Activated CD4-positive, alpha-beta T cell treated with anti-CD3 and anti-CD28 coated beads for 36 hours (primary cell): Measurements from ENCODE around the gene WNT5B. TPM values are rescaled to one million over a fixed set of nuclear protein-coding genes. Genes with fewer than 3 reads are reported as not detected.

Experiments
- ATAC-seq: fragments of 200-7000 bp; cut with Tn5 transposase; one replicate; pipeline ENCODE4 v1.10.0; 2021; ENCODE audit warnings: mild to moderate bottlenecking, moderate library complexity
- CTCF ChIA-PET: fragments of 350-600 bp; sonication (Branson Sonifier 250); formaldehyde crosslinking; loops from one replicate; lab custom pipeline; 2021; ENCODE audit warnings: antibody characterized with exemption; lab: Charles Lee
- POLR2A ChIA-PET: fragments of 350-600 bp; sonication (Branson Sonifier 250); formaldehyde crosslinking; loops from one replicate; lab custom pipeline; 2021; ENCODE audit warnings: antibody characterized with exemption, inconsistent platforms; lab: Charles Lee
- DNase-seq: peaks from one replicate; pipeline ENCODE4 v3.0.0-alpha.2; 2020
- H3K27ac Mint-ChIP-seq: one replicate; pipeline ENCODE4 v1.8.0; 2021; ENCODE audit warnings: mixed read lengths
- H3K27me3 Mint-ChIP-seq: one replicate; pipeline ENCODE4 v1.8.0; 2021; ENCODE audit warnings: mixed read lengths
- H3K36me3 Mint-ChIP-seq: one replicate; pipeline ENCODE4 v1.8.0; 2021; ENCODE audit warnings: low read depth, mixed read lengths
- H3K4me1 Mint-ChIP-seq: one replicate; pipeline ENCODE4 v1.8.0; 2021; ENCODE audit warnings: mixed read lengths
- H3K4me3 Mint-ChIP-seq: one replicate; pipeline ENCODE4 v1.8.0; 2021; ENCODE audit warnings: mild to moderate bottlenecking, moderate library complexity, mixed read lengths
- H3K9me3 Mint-ChIP-seq: one replicate; pipeline ENCODE4 v1.8.0; 2021; ENCODE audit warnings: low read depth, mixed read lengths
- intact Hi-C, 2 experiments: fragments of 100-400 bp; cut with DNase I in 1 of 2; cut with micrococcal nuclease in 1 of 2; formaldehyde crosslinking; loops; one replicate each; pipeline versions ENCODE4 v1.14.2 to v1.15.1; 2022 to 2024; cut with DNase I, micrococcal nuclease
- total RNA-seq, 2 experiments: library from RNA; stranded (reverse); gene quantifications; one replicate each; pipeline ENCODE4 v1.2.3, GENCODE V29; 2021

The WNT5B gene
- not detected for total RNA-seq

DNA sequence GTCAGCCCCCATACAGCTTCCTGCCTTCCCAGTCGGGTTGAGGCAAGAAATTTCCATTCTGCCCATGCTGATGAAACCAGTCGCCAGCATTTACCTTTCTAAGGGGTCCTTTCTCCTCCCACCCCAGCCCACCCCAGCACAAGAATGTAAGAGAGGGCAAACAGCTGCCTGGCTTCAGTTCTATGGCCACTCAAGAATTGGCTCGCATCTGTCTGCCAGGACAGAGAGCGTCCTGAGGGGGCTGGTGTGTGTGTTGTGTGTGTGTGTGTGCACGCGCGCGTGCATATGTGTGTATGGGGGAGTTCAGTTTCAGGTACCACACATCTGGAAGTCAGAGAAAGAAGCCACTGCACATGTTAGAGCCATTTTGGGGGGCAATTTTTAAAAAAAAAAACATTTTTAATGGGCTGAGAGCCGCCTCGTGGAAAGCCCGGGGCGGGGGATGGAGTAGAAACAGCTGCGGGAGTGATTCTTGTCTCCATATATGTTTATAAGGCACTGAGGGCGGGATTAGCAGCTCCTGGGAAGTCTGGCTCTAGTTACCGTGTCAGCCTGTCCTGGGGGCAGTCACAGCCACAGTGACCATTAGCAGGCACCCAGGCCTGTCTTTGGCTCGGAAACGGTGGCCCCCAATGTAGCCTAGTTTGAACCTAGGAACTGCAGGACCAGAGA is at the start of gene WNT5B:
TSS of gene WNT5B (plus strand) at position 566 of the 672 bp plus-strand sequence. CDS start 2,124 bp downstream, outside the sequence.
- intact Hi-C loops: no loop called here
- Mint-ChIP-seq H3K27me3 (peaks cover 55% of the 10 kb centered on the region), H3K9me3 (no peaks in the 10 kb centered on the region), H3K4me1 (peaks cover 17% of the 10 kb centered on the region), H3K4me3 (peak within 1 kb of the TSS; percentile 36), H3K27ac (no peak within 1 kb of the TSS), H3K36me3 (no peaks in the 10 kb centered on the region)
- ChIA-PET POLR2A (no interaction called here), CTCF (interaction anchor here (0.6 to 0.9 kb wide), 3 partner anchors 12 to 137 kb away, joined by 3 read pairs; no protein-coding TSS in a partner anchor)
- no peak for DNase-seq
- ATAC-seq: no peak

DNA sequence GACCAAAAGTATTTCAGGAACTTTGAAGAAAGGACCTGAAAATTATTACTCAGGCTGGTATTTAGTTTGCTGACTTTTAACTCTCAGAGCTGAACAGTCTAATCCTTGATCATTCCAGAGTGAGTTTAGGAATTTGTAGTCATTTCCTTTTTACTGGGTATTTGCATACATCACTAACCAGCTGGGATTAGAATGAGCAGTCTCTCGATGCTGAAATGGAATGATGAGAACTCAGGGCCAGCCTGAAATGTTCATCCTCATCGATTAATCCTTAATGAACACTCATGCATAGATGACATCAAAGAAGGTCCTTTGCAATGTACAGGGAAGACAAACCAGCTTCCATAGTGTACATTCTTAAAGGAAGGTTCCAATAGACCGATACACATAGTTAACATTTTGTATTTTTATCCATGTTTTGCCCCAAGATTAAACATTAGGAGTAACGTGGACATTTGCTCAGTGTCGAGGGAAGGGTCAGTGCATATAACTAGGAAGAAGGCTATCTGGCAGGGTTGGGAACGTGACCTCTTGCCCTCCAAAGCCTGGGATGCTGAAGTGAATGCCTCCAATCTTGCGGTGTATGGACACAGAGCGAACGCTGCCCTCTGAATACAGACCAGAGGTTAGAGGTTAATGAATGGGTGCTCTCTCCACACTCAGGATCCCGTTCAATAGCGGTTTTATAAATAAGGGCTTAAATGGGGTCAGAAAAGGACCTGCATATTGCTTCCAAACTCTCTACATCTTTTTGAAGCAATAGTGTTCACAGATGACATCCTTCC is 49.2 kb upstream of the WNT5B start:
- no peaks in the 10 kb centered on the region for H3K27me3 Mint-ChIP-seq
- POLR2A ChIA-PET: no interaction called here

DNA sequence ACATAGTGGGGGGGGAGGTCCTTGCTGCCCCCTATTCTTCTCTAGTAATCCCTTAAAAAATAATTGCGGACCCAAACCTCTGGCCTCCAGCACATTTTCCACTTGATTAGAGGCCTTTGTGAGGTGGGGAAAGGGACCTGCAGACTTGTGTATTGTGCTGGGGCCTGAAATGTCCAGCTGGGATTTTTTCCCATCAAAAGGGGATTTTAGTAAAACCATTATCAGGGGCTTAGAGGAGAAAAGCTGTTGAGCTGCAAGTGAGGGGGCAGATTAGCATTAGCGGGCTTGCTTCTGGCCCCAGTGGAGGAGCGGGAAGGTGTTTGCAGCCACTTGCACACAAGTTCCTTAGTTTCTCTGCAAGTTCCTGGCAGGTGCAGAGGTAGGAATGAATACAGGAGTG is 48.5 kb upstream of the WNT5B start:
- peaks cover 6% of the 10 kb centered on the region for H3K4me1 Mint-ChIP-seq
- H3K27me3 Mint-ChIP-seq: no peaks in the 10 kb centered on the region
- no peak for ATAC-seq
- H3K4me3 Mint-ChIP-seq: no peak overlapping the region
- POLR2A ChIA-PET: no interaction called here
- no peak overlapping the region for H3K27ac Mint-ChIP-seq
- intact Hi-C loops: loop anchor here in 1 of 2 experiments (10.0 kb wide), 1 partner anchor 1016 kb away; no protein-coding TSS in a partner anchor
- no peaks in the 10 kb centered on the region for H3K36me3 Mint-ChIP-seq
- CTCF ChIA-PET: interaction anchor here (0.6 to 2.6 kb wide), 2 partner anchors 16 to 463 kb away, joined by 3 to 15 read pairs; no protein-coding TSS in a partner anchor
- H3K9me3 Mint-ChIP-seq: no peaks in the 10 kb centered on the region
- DNase-seq: no peak

More for the DNA sequence above, 49.2 kb upstream of the WNT5B start:
- H3K4me3 Mint-ChIP-seq: no peak overlapping the region
- H3K27ac Mint-ChIP-seq: no peak overlapping the region
- H3K36me3 Mint-ChIP-seq: no peaks in the 10 kb centered on the region
- no peaks in the 10 kb centered on the region for H3K9me3 Mint-ChIP-seq
- ATAC-seq (no peak), DNase-seq (no peak)
- H3K4me1 Mint-ChIP-seq: peaks cover 6% of the 10 kb centered on the region
- CTCF ChIA-PET: interaction anchor here (0.6 to 2.6 kb wide), 5 partner anchors 9 to 764 kb away, joined by 3 to 15 read pairs (median 3); no protein-coding TSS in a partner anchor
- intact Hi-C loops: loop anchor here in 1 of 2 experiments (10.0 kb wide), 1 partner anchor 1015 kb away; no protein-coding TSS in a partner anchor

DNA sequence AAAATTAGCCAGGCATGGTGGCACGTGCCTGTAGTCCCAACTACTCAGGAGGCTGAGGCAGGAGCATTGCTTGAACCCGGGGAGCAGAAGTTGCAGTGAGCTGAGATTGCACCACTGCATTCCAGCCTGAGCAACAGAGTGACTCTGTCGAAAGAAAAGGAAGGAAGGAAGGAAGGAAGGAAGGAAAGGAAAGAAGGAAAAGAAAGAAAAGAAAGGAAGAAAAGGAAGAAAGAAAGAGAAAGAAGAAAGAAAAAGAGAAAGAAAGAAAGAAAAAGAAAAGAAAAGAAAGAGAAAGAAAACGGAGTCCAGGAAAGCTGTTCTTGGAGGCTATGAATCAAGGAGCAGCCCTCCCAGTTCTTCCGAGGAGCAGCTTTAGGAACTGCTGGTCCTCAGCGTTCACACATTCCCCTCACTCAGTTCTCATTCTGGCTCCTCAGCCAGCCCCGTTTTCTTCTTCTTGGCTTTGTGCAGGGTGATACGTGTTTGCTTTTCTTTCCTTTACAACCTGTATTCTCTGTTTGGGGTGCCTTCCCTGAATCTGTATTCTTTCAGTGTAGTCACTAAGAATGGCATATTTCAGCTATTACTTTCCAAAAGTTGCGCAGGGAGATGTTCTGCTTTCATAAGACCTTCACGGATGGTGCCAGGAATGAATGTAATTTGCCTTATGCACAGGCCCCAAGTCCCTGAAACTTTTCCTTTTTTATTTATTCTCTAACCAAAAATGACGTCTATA is 46.9 kb upstream of the WNT5B start:
- ATAC-seq (no peak), DNase-seq (no peak)
- Mint-ChIP-seq H3K27ac (no peak overlapping the region), H3K4me3 (no peak overlapping the region), H3K36me3 (no peaks in the 10 kb centered on the region), H3K9me3 (no peaks in the 10 kb centered on the region), H3K27me3 (no peaks in the 10 kb centered on the region), H3K4me1 (peaks cover 6% of the 10 kb centered on the region)
- ChIA-PET POLR2A (no interaction called here), CTCF (interaction anchor here (0.6 to 3.6 kb wide), 17 partner anchors 11 to 765 kb away, joined by 3 to 133 read pairs (median 4); no protein-coding TSS in a partner anchor)
- intact Hi-C loops: loop anchor here in 1 of 2 experiments (10.0 kb wide), 1 partner anchor 1017 kb away; no protein-coding TSS in a partner anchor

DNA sequence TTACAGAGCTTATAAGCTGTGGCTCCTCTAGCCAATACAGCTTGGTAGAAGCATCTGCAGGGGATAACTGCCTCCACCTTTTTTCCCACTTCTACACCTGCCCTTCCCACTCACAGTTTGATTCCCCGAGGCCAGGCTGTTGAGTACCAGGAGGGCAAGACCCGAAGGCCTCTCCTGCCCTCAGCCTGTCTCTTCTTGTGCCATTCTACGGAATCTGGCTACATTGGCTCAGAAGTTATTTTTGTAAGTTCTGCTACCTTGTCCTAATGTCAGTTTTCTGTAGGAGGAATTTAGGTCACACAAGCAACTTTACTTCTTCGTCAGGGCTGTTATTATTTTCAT is 46.4 kb upstream of the WNT5B start:
- H3K27me3 Mint-ChIP-seq: no peaks in the 10 kb centered on the region
- ATAC-seq: no peak

DNA sequence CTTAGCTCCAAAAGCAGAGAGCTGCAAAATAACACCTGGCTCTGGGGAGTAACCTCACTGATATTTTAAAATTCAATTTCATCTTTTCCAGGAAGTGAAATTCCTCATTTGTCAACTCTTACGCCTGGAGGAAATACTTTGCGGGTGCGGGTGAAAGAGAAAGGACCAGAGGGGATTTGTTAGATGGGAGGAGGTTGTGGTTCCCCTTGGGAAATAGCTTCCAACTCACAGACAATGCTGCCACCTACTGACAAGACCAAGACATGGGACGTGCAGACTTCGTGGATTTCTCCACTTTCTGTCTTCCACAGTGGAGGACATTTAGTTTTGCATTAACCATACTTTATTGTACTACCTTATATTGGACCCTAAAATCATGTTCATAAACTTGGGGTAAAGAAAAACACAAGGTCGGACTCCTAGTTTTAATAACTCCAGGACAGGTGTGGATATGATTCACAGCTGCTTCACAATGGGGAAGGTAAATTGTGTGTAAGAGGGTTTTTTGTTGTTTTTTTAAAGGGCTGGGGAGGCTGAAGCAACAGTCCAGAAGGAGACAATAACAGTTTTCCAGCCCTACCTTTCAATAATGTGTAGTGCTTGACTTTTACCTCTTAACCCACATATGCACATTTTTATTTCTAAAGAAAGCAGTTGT is 45.5 kb upstream of the WNT5B start:
- CTCF ChIA-PET: interaction anchor here (0.5 to 3.6 kb wide), 78 partner anchors 9 to 1153 kb away, joined by 3 to 133 read pairs (median 4); no protein-coding TSS in a partner anchor
- H3K4me3 Mint-ChIP-seq: peak overlapping the region; percentile 20
- H3K9me3 Mint-ChIP-seq: no peaks in the 10 kb centered on the region
- H3K36me3 Mint-ChIP-seq: peaks cover 3% of the 10 kb centered on the region
- intact Hi-C loops: loop anchor here (1.0 to 10.0 kb wide), 3 partner anchors 22 to 1019 kb away; no protein-coding TSS in a partner anchor
- peaks cover 19% of the 10 kb centered on the region for H3K4me1 Mint-ChIP-seq
- H3K27me3 Mint-ChIP-seq: no peaks in the 10 kb centered on the region
- POLR2A ChIA-PET: interaction anchor here (0.7 to 1.0 kb wide), 2 partner anchors 38 to 466 kb away, joined by 3 to 4 read pairs; no protein-coding TSS in a partner anchor
- DNase-seq (peak; percentile 78), ATAC-seq (peak; percentile 74)
- no peak overlapping the region for H3K27ac Mint-ChIP-seq

More for the DNA sequence above, 46.4 kb upstream of the WNT5B start:
- intact Hi-C loops: loop anchor here (1.0 to 10.0 kb wide), 3 partner anchors 23 to 1018 kb away; no protein-coding TSS in a partner anchor
- POLR2A ChIA-PET: interaction anchor here (1.0 kb wide), 1 partner anchor 465 kb away, joined by 4 read pairs; no protein-coding TSS in a partner anchor
- H3K4me1 Mint-ChIP-seq: peaks cover 10% of the 10 kb centered on the region
- peak overlapping the region; percentile 33 for H3K27ac Mint-ChIP-seq
- H3K4me3 Mint-ChIP-seq: no peak overlapping the region
- H3K36me3 Mint-ChIP-seq: peaks cover 1% of the 10 kb centered on the region
- no peak for DNase-seq
- CTCF ChIA-PET: interaction anchor here (0.5 to 3.6 kb wide), 70 partner anchors 8 to 1035 kb away, joined by 3 to 133 read pairs (median 4); no protein-coding TSS in a partner anchor
- no peaks in the 10 kb centered on the region for H3K9me3 Mint-ChIP-seq

DNA sequence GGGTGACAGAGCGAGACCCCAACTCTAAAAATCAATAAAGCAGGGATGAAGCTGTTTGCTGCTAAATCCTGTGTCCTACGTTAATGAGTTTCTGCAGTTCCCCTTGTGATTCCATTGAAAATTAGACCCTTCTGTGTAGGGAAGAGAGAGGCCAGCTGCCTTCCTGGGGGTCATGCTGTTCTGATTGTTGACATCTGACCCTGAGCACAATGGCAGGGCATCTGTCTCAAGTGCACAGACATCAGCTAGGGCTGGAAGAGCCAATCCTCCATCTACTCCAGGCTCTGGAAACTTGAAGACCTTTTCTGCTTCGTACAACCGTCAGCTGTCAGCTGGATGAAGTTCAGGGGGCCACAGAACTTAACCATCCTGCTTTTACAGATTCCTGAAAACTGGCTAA is 44.7 kb upstream of the WNT5B start:
- Mint-ChIP-seq H3K27ac (no peak overlapping the region), H3K36me3 (peaks cover 3% of the 10 kb centered on the region), H3K9me3 (no peaks in the 10 kb centered on the region), H3K4me3 (no peak overlapping the region), H3K27me3 (no peaks in the 10 kb centered on the region), H3K4me1 (peaks cover 24% of the 10 kb centered on the region)
- intact Hi-C loops: loop anchor here in 1 of 2 experiments (10.0 kb wide), 1 partner anchor 1020 kb away; no protein-coding TSS in a partner anchor
- ChIA-PET POLR2A (no interaction called here), CTCF (interaction anchor here (0.6 to 3.6 kb wide), 25 partner anchors 8 to 767 kb away, joined by 3 to 133 read pairs (median 5); no protein-coding TSS in a partner anchor)
- no peak for DNase-seq
- no peak for ATAC-seq

DNA sequence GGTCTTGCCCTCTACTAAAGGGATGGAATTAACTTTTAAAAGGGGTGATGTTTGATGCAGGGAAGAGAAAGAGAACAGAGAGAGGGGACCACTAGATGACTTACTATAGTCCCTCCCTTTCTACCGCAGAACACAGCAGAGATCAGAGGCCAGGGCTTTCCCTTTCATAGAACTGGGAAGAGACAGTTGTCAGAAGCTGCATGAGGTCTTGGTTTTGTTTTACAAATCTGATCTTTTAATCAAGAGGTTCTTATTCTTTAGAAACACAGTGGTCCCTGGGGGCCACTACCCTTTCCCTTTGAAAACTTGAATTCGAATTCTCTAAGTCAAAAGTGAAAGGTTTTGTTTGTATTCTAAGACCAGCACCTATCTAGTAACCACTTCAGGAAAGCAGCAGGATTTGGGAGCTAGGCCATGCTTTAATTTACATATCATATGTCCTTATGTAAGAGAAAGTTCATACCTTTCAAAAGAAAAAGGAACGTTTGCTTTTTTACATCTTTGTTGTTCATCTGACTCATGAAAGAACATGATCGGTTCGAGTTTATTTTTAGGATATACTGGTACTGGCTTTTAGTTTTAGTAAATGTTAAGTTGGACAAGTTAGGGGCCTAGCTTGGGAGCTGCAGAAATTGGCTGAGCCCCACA is 41.0 kb upstream of the WNT5B start:
- H3K9me3 Mint-ChIP-seq: no peaks in the 10 kb centered on the region
- CTCF ChIA-PET: interaction anchor here (0.7 to 7.6 kb wide), 9 partner anchors 8 to 471 kb away, joined by 3 to 58 read pairs (median 4); no protein-coding TSS in a partner anchor
- peaks cover 25% of the 10 kb centered on the region for H3K36me3 Mint-ChIP-seq
- DNase-seq (no peak), ATAC-seq (peak; percentile 30)
- peak overlapping the region; percentile 22 for H3K4me3 Mint-ChIP-seq
- H3K4me1 Mint-ChIP-seq: peaks cover 51% of the 10 kb centered on the region
- POLR2A ChIA-PET: no interaction called here
- H3K27ac Mint-ChIP-seq: peak overlapping the region; percentile 16
- no peaks in the 10 kb centered on the region for H3K27me3 Mint-ChIP-seq
- intact Hi-C loops: loop anchor here in 1 of 2 experiments (10.0 kb wide), 1 partner anchor 1023 kb away; no protein-coding TSS in a partner anchor

DNA sequence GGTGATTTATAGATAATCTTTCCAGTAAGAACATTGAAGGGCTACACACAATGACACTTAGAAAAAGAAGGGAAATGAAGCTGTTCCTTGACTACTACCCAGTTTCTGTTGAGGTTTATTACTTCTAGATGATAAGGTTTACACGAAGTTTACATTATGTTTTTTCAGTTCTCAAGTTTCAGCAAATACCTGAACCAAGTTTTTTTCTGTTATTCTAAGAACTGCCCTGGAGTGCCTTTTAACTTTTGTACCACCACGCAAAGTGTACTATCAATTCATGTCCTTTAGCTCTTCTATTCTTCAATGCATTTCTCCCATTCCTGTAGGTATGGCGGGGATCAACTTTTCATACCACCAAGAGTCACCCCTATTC is 40.5 kb upstream of the WNT5B start:
- Mint-ChIP-seq H3K27ac (peak overlapping the region; percentile 16), H3K4me3 (no peak overlapping the region), H3K9me3 (no peaks in the 10 kb centered on the region), H3K36me3 (peaks cover 25% of the 10 kb centered on the region), H3K27me3 (no peaks in the 10 kb centered on the region), H3K4me1 (peaks cover 46% of the 10 kb centered on the region)
- ATAC-seq: no peak
- intact Hi-C loops: loop anchor here in 1 of 2 experiments (10.0 kb wide), 1 partner anchor 1024 kb away; no protein-coding TSS in a partner anchor
- ChIA-PET POLR2A (no interaction called here), CTCF (interaction anchor here (0.7 to 7.6 kb wide), 8 partner anchors 9 to 471 kb away, joined by 3 to 58 read pairs (median 4); no protein-coding TSS in a partner anchor)
- no peak for DNase-seq
